Spleen (tissue), 11 donors: ENCODE data around the gene HEATR5B. TPM values are rescaled to one million over a fixed set of nuclear protein-coding genes. Genes with fewer than 3 reads are reported as not detected.

ENCODE experiments used
- DNase-seq: peaks from one replicate; pipeline ENCODE4 v3.0.0-alpha.2; 2020
- H3K27ac ChIP-seq, 8 donors: fragments of 200-600 bp; sonication (generic) in 7 of 8; 1 replicate in 4 of 8; 2 replicates in 4 of 8; pipeline versions ENCODE4 v1.5.0 to v1.8.0; 2016 to 2021; ENCODE audit warnings: inconsistent platforms in 4 of 8, mild to moderate bottlenecking in 4 of 8, moderate library complexity in 1 of 8
- H3K27me3 ChIP-seq, 7 donors: fragments of 200-600 bp; sonication (generic) in 6 of 7; replicated peaks in 1 of 7; 1 replicate in 4 of 7; 2 replicates in 3 of 7; pipeline versions ENCODE4 v1.5.0 to v1.8.0; 2016 to 2021; ENCODE audit warnings: inconsistent platforms in 3 of 7, mild to moderate bottlenecking in 1 of 7
- H3K36me3 ChIP-seq, 6 donors: fragments of 200-600 bp; sonication (generic) in 5 of 6; 1 replicate in 4 of 6; 2 replicates in 2 of 6; pipeline versions ENCODE4 v1.5.0 to v1.8.0; 2016 to 2021; ENCODE audit warnings: inconsistent platforms in 2 of 6
- H3K4me1 ChIP-seq, 6 donors: fragments of 200-600 bp; sonication (generic) in 5 of 6; 1 replicate in 3 of 6; 2 replicates in 3 of 6; pipeline versions ENCODE4 v1.5.0 to v1.8.0; 2016 to 2021; ENCODE audit warnings: inconsistent platforms in 3 of 6
- H3K4me3 ChIP-seq, 8 donors: fragments of 200-600 bp; sonication (generic) in 7 of 8; 1 replicate in 4 of 8; 2 replicates in 4 of 8; pipeline versions ENCODE4 v1.5.0 to v1.8.0; 2016 to 2021; ENCODE audit warnings: inconsistent platforms in 4 of 8, mild to moderate bottlenecking in 4 of 8, moderate library complexity in 2 of 8
- H3K9me3 ChIP-seq, 8 donors: fragments of 200-600 bp; sonication (generic) in 7 of 8; 1 replicate in 4 of 8; 2 replicates in 4 of 8; pipeline versions ENCODE4 v1.5.0 to v1.8.0; 2016 to 2021; ENCODE audit warnings: inconsistent platforms in 4 of 8
- POLR2A ChIP-seq, 3 donors: fragments of 450-650 bp; IDR thresholded peaks; one replicate each; pipeline ENCODE4 v1.5.1; 2017; ENCODE audit warnings: antibody characterized with exemption in 3 of 3, mild to moderate bottlenecking in 1 of 3
- POLR2AphosphoS5 ChIP-seq, 3 donors: sonication (generic); formaldehyde crosslinking; IDR thresholded peaks; one replicate each; pipeline ENCODE4 v1.5.1; 2017; ENCODE audit warnings: antibody characterized with exemption in 3 of 3
- WGBS, 5 donors: extraction: QIAGEN DNeasy Blood & Tissue Kit in 3 of 5; methylation state at CpG; one replicate each; pipeline versions ENCODE4 v1.1.5 to v1.1.7; 2013 to 2018; 5-methylcytosine and 5-hydroxymethylcytosine counted together
- intact Hi-C: fragments of 100-400 bp; cut with DNase I; formaldehyde crosslinking; loops from one replicate; pipeline ENCODE4 v1.15.0; 2023; ENCODE audit warnings: low total_unique reads
- polyA plus RNA-seq, 3 donors: library from polyadenylated mRNA; stranded (reverse); fragments of 200-250 nt; gene quantifications; one replicate each; pipeline ENCODE4 v1.2.1, GENCODE V29; 2013
- total RNA-seq, 7 donors: library from RNA; depleted of rRNA in 3 of 7; stranded (reverse); fragments of >200 nt in 3 of 7; fragmentation: NEBNext Ultra II Directional in 4 of 7; extraction: Animal tissue kit (Norgen Biotek cat#: 25700) in 4 of 7; gene quantifications; one replicate each; pipeline versions ENCODE4 v1.1.0 to v1.2.1, GENCODE V29; 2016 to 2021
- TF ChIP-seq, protein P1 (sequence below), 11 experiments: fragments of 200-600 bp in 7 of 11; fragments of 450-650 bp in 4 of 11; sonication (generic) in 4 of 11; IDR thresholded peaks in 8 of 11; conservative IDR thresholded peaks in 3 of 11; 1 replicate in 7 of 11; 2 replicates in 4 of 11; pipeline versions ENCODE4 v1.4.0 to v1.8.0; 2016 to 2021; ENCODE audit warnings: antibody characterized with exemption in 11 of 11, inconsistent platforms in 4 of 11, mild to moderate bottlenecking in 1 of 11
- donor health status: healthy with polysubstance abuse.
- donor health status: DM: no; HTN: no; CAD: no; lungs with moderate emphysema.
- donor health status: DM: no; HTN: no; CAD: no.
- donor health status: Bipolar disorder and iron deficiency.
- donor health status: healthy.
- donor health status: DM: no; HTN: no; CAD: no.
- donor health status: DM: yes; HTN: yes; CAD: no.

Gene HEATR5B
- total and polyA plus RNA-seq, 10 donors, result 5.5 to 58.2 (median 34.3) TPM

DNA sequence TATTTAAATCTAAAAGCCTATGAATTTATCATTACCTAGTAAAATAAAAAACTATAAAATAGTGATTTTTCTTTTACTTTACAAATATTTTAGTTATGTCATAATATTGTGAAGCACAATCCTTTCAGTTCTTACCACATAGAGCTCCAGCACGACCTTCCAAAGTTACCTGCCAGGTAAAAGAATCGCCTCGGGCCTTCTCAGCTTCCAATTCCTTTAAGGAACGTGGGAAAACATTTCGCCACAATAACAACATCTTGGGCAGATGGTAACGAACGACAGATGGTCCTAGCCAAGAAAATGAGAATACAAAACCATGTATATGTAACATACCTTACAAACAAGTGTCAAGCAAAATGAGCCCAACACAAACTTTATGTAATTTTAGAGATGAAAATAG lies 23.7 kb downstream of the HEATR5B start:
- Histone ChIP-seq H3K4me3 (no peak overlapping the region), H3K27me3 (no peaks in the 10 kb centered on the region), H3K27ac (no peak overlapping the region), H3K36me3 (peaks cover 0 to 100% (median 90%) of the 10 kb centered on the region in 6 donors), H3K9me3 (no peaks in the 10 kb centered on the region), H3K4me1 (no peaks in the 10 kb centered on the region)
- intact Hi-C loops, result no loop called here
- no peak for DNase-seq
- 89 to 95% (median 94%) methylated on average over 7 of the region's 7 CpGs for WGBS, 5 donors
- TF ChIP-seq POLR2A (IDR thresholded peaks at IDR 0.05) (no peak), POLR2AphosphoS5 (IDR thresholded peaks at IDR 0.05) (no peak)
- TF ChIP-seq, protein P1, sequence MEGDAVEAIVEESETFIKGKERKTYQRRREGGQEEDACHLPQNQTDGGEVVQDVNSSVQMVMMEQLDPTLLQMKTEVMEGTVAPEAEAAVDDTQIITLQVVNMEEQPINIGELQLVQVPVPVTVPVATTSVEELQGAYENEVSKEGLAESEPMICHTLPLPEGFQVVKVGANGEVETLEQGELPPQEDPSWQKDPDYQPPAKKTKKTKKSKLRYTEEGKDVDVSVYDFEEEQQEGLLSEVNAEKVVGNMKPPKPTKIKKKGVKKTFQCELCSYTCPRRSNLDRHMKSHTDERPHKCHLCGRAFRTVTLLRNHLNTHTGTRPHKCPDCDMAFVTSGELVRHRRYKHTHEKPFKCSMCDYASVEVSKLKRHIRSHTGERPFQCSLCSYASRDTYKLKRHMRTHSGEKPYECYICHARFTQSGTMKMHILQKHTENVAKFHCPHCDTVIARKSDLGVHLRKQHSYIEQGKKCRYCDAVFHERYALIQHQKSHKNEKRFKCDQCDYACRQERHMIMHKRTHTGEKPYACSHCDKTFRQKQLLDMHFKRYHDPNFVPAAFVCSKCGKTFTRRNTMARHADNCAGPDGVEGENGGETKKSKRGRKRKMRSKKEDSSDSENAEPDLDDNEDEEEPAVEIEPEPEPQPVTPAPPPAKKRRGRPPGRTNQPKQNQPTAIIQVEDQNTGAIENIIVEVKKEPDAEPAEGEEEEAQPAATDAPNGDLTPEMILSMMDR (IDR thresholded peaks at IDR 0.05 in 8 of 11, conservative IDR thresholded peaks at IDR 0.05 in 3 of 11), result no peak

DNA sequence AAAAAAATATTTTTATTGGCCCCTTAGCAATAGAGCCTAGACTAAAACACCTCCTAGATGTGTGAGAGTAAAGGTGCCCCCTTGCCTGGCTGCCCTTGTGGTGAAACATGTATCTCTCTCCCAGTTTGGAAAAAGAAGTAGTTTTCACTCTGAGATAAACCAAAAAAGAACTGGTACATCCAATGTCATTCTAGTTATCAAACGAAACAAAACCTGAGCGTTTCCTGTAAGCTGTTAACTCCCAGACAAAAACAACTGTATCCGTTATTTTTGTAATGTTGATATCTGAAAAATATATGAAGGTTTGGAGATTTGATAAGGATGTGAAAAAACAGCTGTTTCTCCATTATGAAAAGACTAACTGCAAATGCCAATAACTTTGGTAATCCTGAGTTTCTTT lies 24.3 kb downstream of the HEATR5B start:
- Histone ChIP-seq H3K9me3 (no peaks in the 10 kb centered on the region), H3K4me1 (no peaks in the 10 kb centered on the region), H3K4me3 (no peak overlapping the region), H3K27ac (no peak overlapping the region), H3K36me3 (peaks cover 0 to 100% (median 88%) of the 10 kb centered on the region in 6 donors), H3K27me3 (no peaks in the 10 kb centered on the region)
- TF ChIP-seq POLR2A (IDR thresholded peaks at IDR 0.05) (no peak), POLR2AphosphoS5 (IDR thresholded peaks at IDR 0.05) (no peak)
- TF ChIP-seq, protein P1 (IDR thresholded peaks at IDR 0.05 in 8 of 11, conservative IDR thresholded peaks at IDR 0.05 in 3 of 11), result no peak
- 86 to 95% (median 92%) methylated on average over 3 of the region's 3 CpGs for WGBS, 5 donors
- intact Hi-C loops, result no loop called here
- no peak for DNase-seq

DNA sequence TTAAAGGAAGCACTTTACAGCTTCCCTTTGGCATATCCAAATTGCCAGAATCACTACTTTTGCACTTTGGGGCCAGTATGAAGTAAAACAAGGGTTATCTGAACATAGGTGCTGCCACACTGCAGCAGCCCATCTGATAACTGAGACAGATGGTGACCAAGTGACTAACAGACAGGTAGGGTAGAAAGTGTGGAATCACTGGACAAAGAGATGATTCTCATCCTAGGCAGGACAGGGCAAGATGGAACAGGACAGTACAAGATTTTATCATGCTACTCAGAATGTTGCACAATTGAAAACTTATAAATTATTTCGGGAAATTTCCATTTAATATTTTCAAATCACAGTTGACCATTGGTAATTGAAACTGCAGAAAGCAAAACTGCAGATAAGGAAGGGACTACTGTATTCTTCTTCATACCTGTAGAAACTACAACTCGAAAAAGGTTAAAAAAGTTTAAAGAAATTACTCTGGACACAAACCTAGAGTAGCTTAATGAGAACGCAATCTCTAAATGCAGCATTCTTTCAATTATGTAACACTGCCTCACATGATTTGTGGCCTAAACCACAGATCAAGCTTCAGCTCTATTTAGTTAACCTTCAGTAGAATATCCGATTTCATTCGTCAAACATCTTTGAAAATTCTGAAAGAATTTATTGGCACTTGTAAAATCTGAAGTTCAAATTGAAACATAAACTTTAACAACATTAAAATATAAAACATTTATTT lies 31.4 kb downstream of the HEATR5B start:
- WGBS, 5 donors, result 85 to 95% (median 89%) methylated on average over 5 of the region's 5 CpGs

DNA sequence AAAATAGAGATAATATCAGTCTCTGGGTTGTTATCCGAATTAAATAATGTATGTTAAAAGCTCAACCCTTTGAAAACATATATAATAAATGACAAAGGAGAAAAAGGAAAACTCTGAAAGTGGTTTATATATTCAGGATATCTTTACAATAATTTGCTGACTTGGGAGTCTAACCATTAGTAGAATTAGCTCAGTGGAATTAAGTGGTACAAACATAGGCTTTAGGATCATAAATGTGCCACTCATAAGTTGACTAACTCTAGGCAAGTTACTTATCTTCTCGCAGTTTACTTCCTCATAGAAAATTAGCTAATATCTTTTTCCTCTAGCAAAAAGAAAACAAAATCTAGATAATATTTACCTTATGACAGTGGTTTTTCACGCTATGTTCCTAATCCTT lies 44.6 kb downstream of the HEATR5B start:
- 80 to 94% (median 87%) methylated on average over 3 of the region's 3 CpGs for WGBS, 5 donors
- no peak for DNase-seq
- no peaks in the 10 kb centered on the region for H3K9me3 ChIP-seq
- intact Hi-C loops, result no loop called here
- H3K4me1 ChIP-seq, result no peaks in the 10 kb centered on the region
- no peak overlapping the region for H3K27ac ChIP-seq
- no peak overlapping the region for H3K4me3 ChIP-seq
- H3K36me3 ChIP-seq, result peaks cover 0 to 97% (median 49%) of the 10 kb centered on the region in 6 donors
- no peak for TF ChIP-seq POLR2A (IDR thresholded peaks at IDR 0.05)
- TF ChIP-seq, protein P1 (IDR thresholded peaks at IDR 0.05 in 8 of 11, conservative IDR thresholded peaks at IDR 0.05 in 3 of 11), result no peak
- TF ChIP-seq POLR2AphosphoS5 (IDR thresholded peaks at IDR 0.05), result no peak
- H3K27me3 ChIP-seq, result no peaks in the 10 kb centered on the region

More for the DNA sequence above, 31.4 kb downstream of the HEATR5B start:
- no peak for TF ChIP-seq POLR2AphosphoS5 (IDR thresholded peaks at IDR 0.05)
- no peak for TF ChIP-seq POLR2A (IDR thresholded peaks at IDR 0.05)
- TF ChIP-seq, protein P1 (IDR thresholded peaks at IDR 0.05 in 8 of 11, conservative IDR thresholded peaks at IDR 0.05 in 3 of 11), result no peak
- intact Hi-C loops, result no loop called here
- no peaks in the 10 kb centered on the region for H3K9me3 ChIP-seq
- H3K36me3 ChIP-seq, result peaks cover 3 to 100% (median 82%) of the 10 kb centered on the region in 6 donors
- H3K4me1 ChIP-seq, result no peaks in the 10 kb centered on the region
- H3K27me3 ChIP-seq, result no peaks in the 10 kb centered on the region
- DNase-seq, result no peak
- H3K27ac ChIP-seq, result no peak overlapping the region
- H3K4me3 ChIP-seq, result no peak overlapping the region
